PC-3 (cell line): ENCODE data around the gene PDZK1IP1. TPM values are rescaled to one million over a fixed set of nuclear protein-coding genes. Genes with fewer than 3 reads are reported as not detected.

Experiments used
- ATAC-seq: fragments of 200-7000 bp; cut with Tn5 transposase; 2 replicates; pipeline ENCODE4 v1.9.1; 2020; ENCODE audit warnings: mild to moderate bottlenecking, moderate library complexity
- BruUV-seq: library from RNA; stranded (reverse); fragments of 400-500 nt; replicated peaks from 2 replicates; lab custom pipeline; 2021; lab: Mats Ljungman, UMichigan
- CTCF ChIA-PET: fragments of 300-600 bp; sonication (Branson Sonifier 250); formaldehyde crosslinking; loops from one replicate; lab custom pipeline; 2022; ENCODE audit warnings: antibody characterized with exemption; lab: Charles Lee
- POLR2A ChIA-PET: fragments of 300-600 bp; sonication (Branson Sonifier 250); formaldehyde crosslinking; loops from one replicate; lab custom pipeline; 2022; ENCODE audit warnings: antibody characterized with exemption; ENCODE audit not compliant: unreplicated experiment; lab: Charles Lee
- DNase-seq: peaks from one replicate; pipeline ENCODE4 v3.0.0-alpha.2; 2015
- H2AFZ ChIP-seq: fragments of 300-600 bp; sonication (generic); 2 replicates; pipeline ENCODE4 v1.6.0; 2016; ENCODE audit warnings: antibody characterized with exemption, low read length
- H3F3A ChIP-seq: fragments of 300-600 bp; sonication (generic); one replicate; pipeline ENCODE4 v1.6.0; 2017; ENCODE audit warnings: antibody characterized with exemption, low read length, control low read depth, mild to moderate bottlenecking; ENCODE audit not compliant: unreplicated experiment
- H3K27ac ChIP-seq: fragments of 300-600 bp; sonication (generic); 2 replicates; pipeline ENCODE4 v1.5.1; 2016; ENCODE audit warnings: mild to moderate bottlenecking, low read length
- H3K27me3 ChIP-seq: fragments of 300-600 bp; sonication (generic); 2 replicates; pipeline ENCODE4 v1.6.1; 2016; ENCODE audit warnings: low read length, mixed read lengths
- H3K36me3 ChIP-seq: fragments of 300-600 bp; sonication (generic); 2 replicates; pipeline ENCODE4 v1.6.1; 2016; ENCODE audit warnings: low read depth, mixed run types, low read length, mixed read lengths
- H3K4me1 ChIP-seq: fragments of 300-600 bp; sonication (generic); 2 replicates; pipeline ENCODE4 v1.5.1; 2016; ENCODE audit warnings: low read length; ENCODE audit not compliant: insufficient read depth
- H3K4me2 ChIP-seq: fragments of 300-600 bp; sonication (generic); 2 replicates; pipeline ENCODE4 v1.6.0; 2016; ENCODE audit warnings: low read length
- H3K4me3 ChIP-seq: fragments of 300-600 bp; sonication (generic); 2 replicates; pipeline ENCODE4 v1.5.1; 2016; ENCODE audit warnings: mild to moderate bottlenecking, low read length, mixed read lengths
- H3K79me2 ChIP-seq: fragments of 300-600 bp; sonication (generic); 2 replicates; pipeline ENCODE4 v1.6.1; 2017; ENCODE audit warnings: low read length, mixed read lengths
- H3K9ac ChIP-seq: fragments of 300-600 bp; sonication (generic); 2 replicates; pipeline ENCODE4 v1.6.0; 2016; ENCODE audit warnings: mild to moderate bottlenecking, low read length
- H3K9me2 ChIP-seq: fragments of 300-600 bp; sonication (generic); replicated peaks from 2 replicates; pipeline ENCODE4 v1.6.1; 2016; ENCODE audit warnings: mixed run types, low read length, mixed read lengths
- H3K9me3 ChIP-seq: fragments of 300-600 bp; sonication (generic); 2 replicates; pipeline ENCODE4 v1.6.1; 2016; ENCODE audit warnings: low read length, mixed read lengths
- H4K20me1 ChIP-seq: fragments of 300-600 bp; sonication (generic); 2 replicates; pipeline ENCODE4 v1.6.1; 2016; ENCODE audit warnings: low read length, mixed read lengths
- CTCF ChIP-seq: fragments of 300-600 bp; sonication (generic); conservative IDR thresholded peaks from 2 replicates; pipeline ENCODE4 v1.5.1; 2017; ENCODE audit warnings: antibody characterized with exemption, low read depth, mild to moderate bottlenecking, low read length
- EZH2 ChIP-seq: fragments of 300-600 bp; sonication (generic); IDR thresholded peaks from one replicate; pipeline ENCODE4 v1.6.1; 2017; ENCODE audit warnings: antibody characterized with exemption, mild to moderate bottlenecking, low read length; ENCODE audit not compliant: unreplicated experiment
- EZH2phosphoT487 ChIP-seq: fragments of 300-600 bp; sonication (generic); IDR thresholded peaks from 2 replicates; pipeline ENCODE4 v1.6.1; 2018; ENCODE audit warnings: mild to moderate bottlenecking, antibody characterized with exemption, low read length, borderline replicate concordance
- intact Hi-C: fragments of 100-400 bp; cut with micrococcal nuclease; formaldehyde crosslinking; loops from 2 replicates; pipeline ENCODE4 v1.9.0; 2023
- total RNA-seq: library from RNA; depleted of rRNA; stranded (reverse); fragments of >200 nt; gene quantifications from 2 replicates; pipeline ENCODE4 v1.2.3, GENCODE V29; 2014

The PDZK1IP1 gene
- total RNA-seq, 1 experiment from 2014 or later, result not detected

GRCh38 chr1:47191940-47192457, 2.2 kb upstream of the PDZK1IP1 start:
- no peak overlapping the region for H3K4me2 ChIP-seq
- no peak overlapping the region for H3K9ac ChIP-seq
- no peak overlapping the region for H2AFZ ChIP-seq
- H3K79me2 ChIP-seq, result no peaks in the 10 kb centered on the region
- no peaks in the 10 kb centered on the region for H4K20me1 ChIP-seq
- no peaks in the 10 kb centered on the region for H3K27me3 ChIP-seq
- CTCF ChIA-PET, result interaction anchor here (0.8 to 2.2 kb wide), 2 partner anchors 13 to 71 kb away, joined by 3 to 6 read pairs; no protein-coding TSS in a partner anchor
- no peak overlapping the region for H3K27ac ChIP-seq
- no peaks in the 10 kb centered on the region for H3K9me2 ChIP-seq
- no TSS peak for BruUV-seq
- DNase-seq, result no peak
- intact Hi-C loops, result no loop called here
- H3K4me3 ChIP-seq, result no peak overlapping the region
- H3F3A ChIP-seq, result no peaks in the 10 kb centered on the region
- no peaks in the 10 kb centered on the region for H3K9me3 ChIP-seq
- TF ChIP-seq EZH2, result no peak
- no peak for TF ChIP-seq CTCF
- TF ChIP-seq EZH2phosphoT487, result no peak
- H3K36me3 ChIP-seq, result no peaks in the 10 kb centered on the region
- ATAC-seq, result no peak
- no peaks in the 10 kb centered on the region for H3K4me1 ChIP-seq
- POLR2A ChIA-PET, result no interaction called here

- ChIA-PET CTCF (no interaction called here), POLR2A (no interaction called here)
- no peaks in the 10 kb centered on the region for H3K27me3 ChIP-seq
- H3K4me1 ChIP-seq, result no peaks in the 10 kb centered on the region
- no peaks in the 10 kb centered on the region for H3F3A ChIP-seq
- H3K27ac ChIP-seq, result no peak overlapping the region
- H3K79me2 ChIP-seq, result no peaks in the 10 kb centered on the region
- no peaks in the 10 kb centered on the region for H3K9me2 ChIP-seq
- H2AFZ ChIP-seq, result no peak overlapping the region
- H3K9me3 ChIP-seq, result no peaks in the 10 kb centered on the region
- H3K36me3 ChIP-seq, result no peaks in the 10 kb centered on the region
- BruUV-seq, result no TSS peak
- no peaks in the 10 kb centered on the region for H4K20me1 ChIP-seq
- H3K4me3 ChIP-seq, result no peak overlapping the region
- TF ChIP-seq CTCF, result no peak
- no peak for TF ChIP-seq EZH2phosphoT487
- TF ChIP-seq EZH2, result no peak
- intact Hi-C loops, result no loop called here
- no peak overlapping the region for H3K9ac ChIP-seq
- DNase-seq (no peak), ATAC-seq (no peak)
- H3K4me2 ChIP-seq, result no peak overlapping the region
Observed at GRCh38 chr1:47190857-47191256, 1.0 kb upstream of the PDZK1IP1 start.

- TF ChIP-seq CTCF, result no peak
- no peaks in the 10 kb centered on the region for H3K9me3 ChIP-seq
- no peak overlapping the region for H3K27ac ChIP-seq
- no peak overlapping the region for H3K4me3 ChIP-seq
- no peaks in the 10 kb centered on the region for H3K4me1 ChIP-seq
- intact Hi-C loops, result no loop called here
- H3K9ac ChIP-seq, result no peak overlapping the region
- no peak for DNase-seq
- ChIA-PET CTCF (no interaction called here), POLR2A (no interaction called here)
- H3F3A ChIP-seq, result no peaks in the 10 kb centered on the region
- no peaks in the 10 kb centered on the region for H3K9me2 ChIP-seq
- no peak for ATAC-seq
- H3K27me3 ChIP-seq, result no peaks in the 10 kb centered on the region
- no TSS peak for BruUV-seq
- no peak overlapping the region for H3K4me2 ChIP-seq
- no peaks in the 10 kb centered on the region for H4K20me1 ChIP-seq
- H3K79me2 ChIP-seq, result no peaks in the 10 kb centered on the region
- no peak overlapping the region for H2AFZ ChIP-seq
- H3K36me3 ChIP-seq, result no peaks in the 10 kb centered on the region
Observed at GRCh38 chr1:47190509-47190855, 646 bp upstream of the PDZK1IP1 start.
